Cardiac muscle cell (in vitro differentiated cells and primary cell): ENCODE data around the gene FGD6. TPM values are rescaled to one million over a fixed set of nuclear protein-coding genes. Genes with fewer than 3 reads are reported as not detected.
A peak's percentile ranks its signal among the peaks of the same experiment; 100 is the strongest.

Experiments used
- DNase-seq, 2 donors: peaks; one replicate each; pipeline versions ENCODE4 v3.0.0 to v3.0.0-alpha.2; 2010 to 2017; ENCODE audit warnings: low read depth in 1 of 2, low spot score in 1 of 2
- H3K27ac ChIP-seq: fragments of 200-600 bp; sonication (generic); 2 replicates; pipeline ENCODE4 v1.5.1; 2016
- H3K27me3 ChIP-seq: fragments of 200-600 bp; sonication (generic); 2 replicates; pipeline ENCODE4 v1.6.0; 2016; ENCODE audit warnings: control low read depth
- H3K36me3 ChIP-seq: fragments of 200-600 bp; sonication (generic); 2 replicates; pipeline ENCODE4 v1.5.1; 2016; ENCODE audit warnings: control low read depth
- H3K4me1 ChIP-seq: fragments of 200-600 bp; sonication (generic); 2 replicates; pipeline ENCODE4 v1.8.1; 2017; ENCODE audit warnings: low read depth, mild to moderate bottlenecking, mixed run types
- H3K4me3 ChIP-seq: fragments of 200-600 bp; sonication (generic); 2 replicates; pipeline ENCODE4 v1.5.1; 2016; ENCODE audit warnings: mild to moderate bottlenecking
- H3K9me3 ChIP-seq: fragments of 200-600 bp; sonication (generic); 2 replicates; pipeline ENCODE4 v1.5.1; 2017; ENCODE audit warnings: low read depth, mild to moderate bottlenecking, control low read depth
- polyA plus RNA-seq: library from polyadenylated mRNA; unstranded; fragments of >200 nt; fragmentation: Nextera tagmentation; extraction: Ambion mirVana; gene quantifications from 2 replicates; pipeline ENCODE4 v1.2.1, GENCODE V29; 2016
- total RNA-seq: library from RNA; depleted of rRNA; stranded (reverse); fragments of >200 nt; gene quantifications from 2 replicates; pipeline ENCODE4 v1.2.3, GENCODE V29; 2016
- TF ChIP-seq, protein P1 (sequence below): IDR thresholded peaks from 2 replicates; pipeline ENCODE4 v1.5.1; 2012; ENCODE audit warnings: low read depth, mild to moderate bottlenecking, low read length

Gene FGD6
- total and polyA plus RNA-seq, 2 experiments from 2014 or later = 10.7 to 19.4 TPM

DNA sequence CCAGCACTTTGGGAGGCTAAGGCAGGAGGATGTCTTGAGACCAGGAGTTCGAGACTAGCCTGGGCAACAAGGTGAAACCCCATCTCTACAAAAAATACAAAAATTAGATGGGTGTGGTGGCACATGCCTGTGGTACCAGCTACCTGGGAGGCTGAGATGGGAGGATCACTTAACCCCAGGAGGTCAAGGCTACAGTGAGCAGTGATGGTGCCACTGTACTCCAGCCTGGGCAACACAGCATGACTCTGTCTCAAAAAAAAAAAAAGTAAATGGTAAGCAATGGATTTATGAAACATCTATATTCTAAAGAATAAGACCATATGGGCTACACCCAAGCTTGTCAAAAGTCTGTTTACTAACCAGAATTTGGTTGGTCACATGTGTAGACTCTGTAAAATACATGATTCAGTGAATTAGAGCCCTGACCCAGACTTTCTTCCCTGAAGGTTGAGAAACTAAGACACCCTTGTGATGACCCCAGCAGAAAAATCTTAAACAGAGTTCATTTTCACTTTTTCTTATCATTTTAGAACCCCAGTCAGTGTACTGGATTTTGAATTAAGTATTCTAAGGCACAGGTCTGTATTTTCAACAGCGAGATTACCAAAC lies 12.1 kb downstream of the FGD6 start:
- no peaks in the 10 kb centered on the region for H3K27me3 ChIP-seq
- peaks cover 55% of the 10 kb centered on the region for H3K4me1 ChIP-seq
- peaks cover 5% of the 10 kb centered on the region for H3K36me3 ChIP-seq
- DNase-seq = no peak
- H3K9me3 ChIP-seq = no peaks in the 10 kb centered on the region
- H3K27ac ChIP-seq = peak overlapping the region; percentile 85
- TF ChIP-seq, protein P1, sequence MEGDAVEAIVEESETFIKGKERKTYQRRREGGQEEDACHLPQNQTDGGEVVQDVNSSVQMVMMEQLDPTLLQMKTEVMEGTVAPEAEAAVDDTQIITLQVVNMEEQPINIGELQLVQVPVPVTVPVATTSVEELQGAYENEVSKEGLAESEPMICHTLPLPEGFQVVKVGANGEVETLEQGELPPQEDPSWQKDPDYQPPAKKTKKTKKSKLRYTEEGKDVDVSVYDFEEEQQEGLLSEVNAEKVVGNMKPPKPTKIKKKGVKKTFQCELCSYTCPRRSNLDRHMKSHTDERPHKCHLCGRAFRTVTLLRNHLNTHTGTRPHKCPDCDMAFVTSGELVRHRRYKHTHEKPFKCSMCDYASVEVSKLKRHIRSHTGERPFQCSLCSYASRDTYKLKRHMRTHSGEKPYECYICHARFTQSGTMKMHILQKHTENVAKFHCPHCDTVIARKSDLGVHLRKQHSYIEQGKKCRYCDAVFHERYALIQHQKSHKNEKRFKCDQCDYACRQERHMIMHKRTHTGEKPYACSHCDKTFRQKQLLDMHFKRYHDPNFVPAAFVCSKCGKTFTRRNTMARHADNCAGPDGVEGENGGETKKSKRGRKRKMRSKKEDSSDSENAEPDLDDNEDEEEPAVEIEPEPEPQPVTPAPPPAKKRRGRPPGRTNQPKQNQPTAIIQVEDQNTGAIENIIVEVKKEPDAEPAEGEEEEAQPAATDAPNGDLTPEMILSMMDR = no peak
- no peak overlapping the region for H3K4me3 ChIP-seq

DNA sequence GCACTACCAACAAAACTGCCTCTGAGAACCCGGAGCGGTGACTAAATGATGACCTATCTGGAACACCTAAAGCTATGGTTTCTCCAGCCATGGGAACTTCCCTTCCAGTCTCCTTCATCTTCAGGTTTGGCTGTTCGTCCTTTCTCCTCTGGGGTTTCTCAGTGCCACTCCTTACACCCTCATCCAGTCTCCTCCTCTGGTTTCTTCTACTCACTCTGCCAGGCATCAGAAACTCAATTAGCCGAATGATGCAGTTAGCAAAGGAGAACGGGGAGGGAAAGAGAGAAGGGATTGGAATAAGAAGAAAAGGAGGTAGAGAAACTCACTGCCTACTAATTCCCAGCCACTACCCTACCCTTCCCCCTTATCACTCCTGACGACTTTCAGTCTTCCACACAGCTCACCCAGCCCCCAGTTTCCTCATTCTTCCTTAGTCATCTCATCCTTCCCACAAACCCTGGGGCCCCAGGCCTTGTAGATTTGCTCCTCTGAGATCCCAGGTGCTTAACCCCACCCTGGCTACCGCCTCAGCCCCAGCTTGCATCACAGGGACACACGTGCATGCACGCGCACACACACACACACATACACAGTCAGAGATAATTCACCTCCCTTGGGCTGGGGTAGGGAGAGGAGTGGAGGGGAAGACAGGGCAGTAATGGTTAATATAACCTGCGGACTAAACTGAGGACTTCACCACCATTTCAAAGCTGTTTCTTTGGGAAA lies 13.0 kb downstream of the FGD6 start:
- Histone ChIP-seq H3K27me3 (no peaks in the 10 kb centered on the region), H3K4me3 (no peak overlapping the region), H3K27ac (peak overlapping the region; percentile 76), H3K36me3 (peaks cover 5% of the 10 kb centered on the region), H3K9me3 (no peaks in the 10 kb centered on the region), H3K4me1 (peaks cover 55% of the 10 kb centered on the region)
- peak; percentile 39 to 91 for DNase-seq
- TF ChIP-seq, protein P1 = no peak

DNA sequence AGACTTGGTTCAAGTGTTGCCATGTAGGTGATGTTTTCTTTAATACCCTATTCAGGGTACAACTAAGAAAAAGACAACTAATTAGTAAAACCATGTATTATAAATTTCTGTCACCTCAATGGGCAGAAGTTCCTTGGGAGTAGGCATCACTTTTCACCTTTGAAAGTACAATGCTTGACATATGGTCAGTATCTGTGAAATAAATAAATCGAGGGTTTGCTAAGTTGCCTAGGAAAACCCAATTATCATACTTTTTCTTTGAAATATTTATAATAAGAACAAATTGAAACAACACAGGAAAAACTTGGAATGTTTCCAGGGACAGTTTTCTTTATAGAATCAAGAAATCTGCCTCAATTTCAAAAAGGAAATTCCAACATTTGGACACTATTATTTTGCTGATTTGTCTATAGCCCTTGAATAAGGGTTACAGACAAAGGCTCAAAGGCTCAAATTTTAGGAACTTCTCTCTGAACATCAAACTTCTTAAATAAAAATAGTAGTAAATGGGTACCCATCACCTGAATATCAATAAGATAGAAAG lies 13.7 kb downstream of the FGD6 start:
- Histone ChIP-seq H3K4me1 (peaks cover 55% of the 10 kb centered on the region), H3K4me3 (no peak overlapping the region), H3K9me3 (no peaks in the 10 kb centered on the region), H3K27ac (peak overlapping the region; percentile 76), H3K27me3 (no peaks in the 10 kb centered on the region), H3K36me3 (peaks cover 2% of the 10 kb centered on the region)
- TF ChIP-seq, protein P1 = no peak
- no peak for DNase-seq

DNA sequence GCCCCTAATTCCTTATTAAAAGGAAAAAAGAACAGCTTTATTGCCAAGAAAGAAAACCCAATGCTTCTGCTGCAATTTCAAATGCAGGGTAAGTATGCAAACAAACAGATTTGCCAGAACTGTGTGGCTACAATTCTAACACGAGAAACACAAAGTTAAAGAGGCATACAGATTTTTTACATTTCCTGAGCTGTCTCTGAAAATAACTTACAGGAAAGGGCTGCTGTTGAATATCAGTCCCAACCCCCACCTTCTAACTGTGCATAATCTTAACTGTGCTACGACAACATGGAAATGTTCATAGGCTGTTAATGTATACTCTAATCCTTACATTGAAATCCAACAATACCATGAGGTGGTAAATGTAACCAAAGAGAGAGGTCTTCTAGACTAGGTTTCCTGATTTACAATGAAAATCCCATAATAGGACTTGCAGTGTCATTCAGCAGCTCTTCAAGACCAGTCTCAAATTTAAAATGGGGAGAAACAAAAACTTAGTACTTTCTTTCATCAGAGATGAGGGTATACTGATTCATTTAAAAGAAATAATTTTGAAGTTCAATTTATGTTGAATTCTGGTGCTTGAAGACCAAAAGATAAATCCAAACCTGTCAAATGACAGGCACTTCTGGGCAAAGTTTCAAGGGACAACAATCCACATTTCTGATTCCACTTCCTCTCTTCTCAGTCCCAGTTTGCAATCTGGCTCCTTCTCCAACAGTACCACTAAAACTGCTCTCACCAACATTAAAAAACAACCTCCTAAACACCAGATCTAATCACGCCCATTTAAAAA lies 14.4 kb downstream of the FGD6 start:
- H3K27me3 ChIP-seq = no peaks in the 10 kb centered on the region
- no peaks in the 10 kb centered on the region for H3K36me3 ChIP-seq
- no peaks in the 10 kb centered on the region for H3K9me3 ChIP-seq
- H3K4me1 ChIP-seq = peaks cover 55% of the 10 kb centered on the region
- peak in 1 of 2 donors; percentile 67 for DNase-seq
- TF ChIP-seq, protein P1 = no peak
- H3K4me3 ChIP-seq = no peak overlapping the region
- peak overlapping the region; percentile 76 for H3K27ac ChIP-seq

DNA sequence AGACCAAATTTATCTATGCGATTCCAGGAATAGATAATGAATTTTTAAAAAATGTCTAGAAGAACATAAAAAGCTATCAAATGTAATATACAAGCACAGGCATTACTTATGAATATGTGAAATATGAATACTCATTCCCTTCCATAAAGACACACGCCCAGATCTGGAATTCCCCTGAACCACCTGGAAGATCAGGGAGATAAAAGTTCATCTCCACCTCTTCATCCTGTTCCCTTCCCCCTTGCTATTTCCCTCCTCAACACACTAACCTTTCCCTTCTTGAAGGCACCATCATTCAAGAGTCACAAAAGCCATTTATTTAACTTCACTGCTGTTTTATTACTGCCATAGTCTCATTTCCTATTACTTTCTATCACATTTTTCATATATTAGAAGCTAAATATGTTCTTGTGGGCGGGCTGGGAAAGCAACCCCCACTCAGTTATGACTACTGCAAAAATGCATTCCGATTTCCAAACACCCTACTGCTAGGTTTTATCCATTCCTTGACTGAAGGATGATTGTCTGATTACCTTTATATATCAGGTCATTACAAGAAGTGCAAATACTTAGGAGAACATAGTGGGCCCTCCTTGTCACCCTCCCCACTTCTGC lies 16.1 kb downstream of the FGD6 start:
- Histone ChIP-seq H3K4me1 (peaks cover 54% of the 10 kb centered on the region), H3K36me3 (no peaks in the 10 kb centered on the region), H3K4me3 (no peak overlapping the region), H3K9me3 (no peaks in the 10 kb centered on the region), H3K27ac (no peak overlapping the region), H3K27me3 (no peaks in the 10 kb centered on the region)
- TF ChIP-seq, protein P1 = no peak
- peak in 1 of 2 donors; percentile 68 for DNase-seq
